IMR-90 (cell line): ENCODE results near the gene DLX1.

Experiments
- BHLHE40 ChIP-seq: fragments of 150-350 bp; IDR thresholded peaks from 2 replicates; pipeline ENCODE4 v1.6.1; 2016; ENCODE audit warnings: mild to moderate bottlenecking, low read depth, low read length
- RAD21 ChIP-seq: IDR thresholded peaks from 2 replicates; pipeline ENCODE4 v1.6.1; 2012; ENCODE audit warnings: low read length, improper control_type of control experiment
- SMC3 ChIP-seq: fragments of 150-350 bp; IDR thresholded peaks from 2 replicates; pipeline ENCODE4 v1.6.1; 2016; ENCODE audit warnings: low read depth, mild to moderate bottlenecking, antibody characterized with exemption, low read length, moderate library complexity
- TF ChIP-seq, protein P1 (sequence below): conservative IDR thresholded peaks from 2 replicates; pipeline ENCODE4 v1.5.1; 2012; ENCODE audit warnings: mild to moderate bottlenecking, low read depth, low read length, improper control_type of control experiment
- TF ChIP-seq, protein P2 (sequence below): fragments of 150-350 bp; IDR thresholded peaks from 2 replicates; pipeline ENCODE4 v1.6.1; 2017; ENCODE audit warnings: mild to moderate bottlenecking, antibody characterized with exemption, low read length, low read depth

- TF ChIP-seq SMC3, result no peak
- TF ChIP-seq, protein P1, sequence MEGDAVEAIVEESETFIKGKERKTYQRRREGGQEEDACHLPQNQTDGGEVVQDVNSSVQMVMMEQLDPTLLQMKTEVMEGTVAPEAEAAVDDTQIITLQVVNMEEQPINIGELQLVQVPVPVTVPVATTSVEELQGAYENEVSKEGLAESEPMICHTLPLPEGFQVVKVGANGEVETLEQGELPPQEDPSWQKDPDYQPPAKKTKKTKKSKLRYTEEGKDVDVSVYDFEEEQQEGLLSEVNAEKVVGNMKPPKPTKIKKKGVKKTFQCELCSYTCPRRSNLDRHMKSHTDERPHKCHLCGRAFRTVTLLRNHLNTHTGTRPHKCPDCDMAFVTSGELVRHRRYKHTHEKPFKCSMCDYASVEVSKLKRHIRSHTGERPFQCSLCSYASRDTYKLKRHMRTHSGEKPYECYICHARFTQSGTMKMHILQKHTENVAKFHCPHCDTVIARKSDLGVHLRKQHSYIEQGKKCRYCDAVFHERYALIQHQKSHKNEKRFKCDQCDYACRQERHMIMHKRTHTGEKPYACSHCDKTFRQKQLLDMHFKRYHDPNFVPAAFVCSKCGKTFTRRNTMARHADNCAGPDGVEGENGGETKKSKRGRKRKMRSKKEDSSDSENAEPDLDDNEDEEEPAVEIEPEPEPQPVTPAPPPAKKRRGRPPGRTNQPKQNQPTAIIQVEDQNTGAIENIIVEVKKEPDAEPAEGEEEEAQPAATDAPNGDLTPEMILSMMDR, result no peak
- TF ChIP-seq, protein P2, sequence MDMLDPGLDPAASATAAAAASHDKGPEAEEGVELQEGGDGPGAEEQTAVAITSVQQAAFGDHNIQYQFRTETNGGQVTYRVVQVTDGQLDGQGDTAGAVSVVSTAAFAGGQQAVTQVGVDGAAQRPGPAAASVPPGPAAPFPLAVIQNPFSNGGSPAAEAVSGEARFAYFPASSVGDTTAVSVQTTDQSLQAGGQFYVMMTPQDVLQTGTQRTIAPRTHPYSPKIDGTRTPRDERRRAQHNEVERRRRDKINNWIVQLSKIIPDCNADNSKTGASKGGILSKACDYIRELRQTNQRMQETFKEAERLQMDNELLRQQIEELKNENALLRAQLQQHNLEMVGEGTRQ, result no peak
- TF ChIP-seq RAD21, result no peak
- no peak for TF ChIP-seq BHLHE40
Measured at GRCh38 chr2:172082105-172082943, 3.0 kb upstream of the DLX1 start.
